WERI-Rb-1 (cell line): ENCODE measurements around the gene GPC2.
"Not testable (repeated sequence)": the region's sequence is repeated elsewhere in the genome, so short reads cannot be mapped to it uniquely, and the experiment has no call there.

Source experiments
- DNase-seq: peaks from one replicate; pipeline ENCODE4 v3.0.0-alpha.2; 2020
- H3K27ac ChIP-seq: fragments of 250-450 bp; sonication (Bioruptor Pico); 2 replicates; pipeline ENCODE4 v1.5.1; 2020; ENCODE audit warnings: mild to moderate bottlenecking, moderate library complexity
- H3K27me3 ChIP-seq: fragments of 250-450 bp; sonication (Bioruptor Pico); 2 replicates; pipeline ENCODE4 v1.5.1; 2021; ENCODE audit warnings: mild to moderate bottlenecking, low read depth, moderate library complexity; ENCODE audit not compliant: insufficient read depth, severe bottlenecking
- H3K36me3 ChIP-seq: fragments of 250-450 bp; sonication (Bioruptor Pico); 2 replicates; pipeline ENCODE4 v1.5.1; 2020; ENCODE audit warnings: mild to moderate bottlenecking, moderate library complexity
- H3K4me3 ChIP-seq: 2 replicates; pipeline ENCODE4 v1.5.1; 2011; ENCODE audit warnings: low read depth, mild to moderate bottlenecking, control low read depth, low read length
- H3K9me3 ChIP-seq: fragments of 250-450 bp; sonication (Bioruptor Pico); 2 replicates; pipeline ENCODE4 v1.5.1; 2021; ENCODE audit warnings: mild to moderate bottlenecking, moderate library complexity; ENCODE audit not compliant: severe bottlenecking
- CTCF ChIP-seq: IDR thresholded peaks from 2 replicates; pipeline ENCODE4 v1.5.1; 2011; ENCODE audit warnings: low read depth, mild to moderate bottlenecking, control low read depth, inconsistent platforms, low read length

Gene GPC2

DNA sequence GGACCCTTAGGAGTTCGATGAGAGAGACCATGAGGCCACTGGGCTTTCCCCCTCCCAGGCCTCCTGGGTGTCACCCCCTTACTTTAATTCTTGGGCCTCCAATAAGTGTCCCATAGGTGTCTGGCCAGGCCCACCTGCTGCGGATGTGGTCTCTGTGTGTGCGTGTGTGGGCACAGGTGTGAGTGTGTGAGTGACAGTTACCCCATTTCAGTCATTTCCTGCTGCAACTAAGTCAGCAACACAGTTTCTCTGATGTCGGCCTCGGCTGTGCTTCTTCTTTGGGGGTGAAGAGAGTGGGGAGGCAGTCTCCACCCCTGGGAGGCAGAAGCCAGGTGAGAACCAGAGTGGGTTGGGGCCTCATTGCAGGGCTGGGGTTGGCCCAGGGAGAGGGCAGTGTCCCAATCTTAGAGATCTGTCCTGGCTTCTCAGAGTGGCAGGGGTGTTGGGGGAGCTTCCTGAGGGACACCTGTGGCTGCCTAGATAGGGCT is 44.1 kb upstream of the GPC2 start:
- no peak overlapping the region for H3K27ac ChIP-seq
- DNase-seq, result no peak
- H3K9me3 ChIP-seq, result no peaks in the 10 kb centered on the region
- no peaks in the 10 kb centered on the region for H3K27me3 ChIP-seq
- H3K36me3 ChIP-seq, result no peaks in the 10 kb centered on the region; the same call in 1 of the 2 replicates
- no peak for TF ChIP-seq CTCF
- H3K4me3 ChIP-seq, result no peak overlapping the region

DNA sequence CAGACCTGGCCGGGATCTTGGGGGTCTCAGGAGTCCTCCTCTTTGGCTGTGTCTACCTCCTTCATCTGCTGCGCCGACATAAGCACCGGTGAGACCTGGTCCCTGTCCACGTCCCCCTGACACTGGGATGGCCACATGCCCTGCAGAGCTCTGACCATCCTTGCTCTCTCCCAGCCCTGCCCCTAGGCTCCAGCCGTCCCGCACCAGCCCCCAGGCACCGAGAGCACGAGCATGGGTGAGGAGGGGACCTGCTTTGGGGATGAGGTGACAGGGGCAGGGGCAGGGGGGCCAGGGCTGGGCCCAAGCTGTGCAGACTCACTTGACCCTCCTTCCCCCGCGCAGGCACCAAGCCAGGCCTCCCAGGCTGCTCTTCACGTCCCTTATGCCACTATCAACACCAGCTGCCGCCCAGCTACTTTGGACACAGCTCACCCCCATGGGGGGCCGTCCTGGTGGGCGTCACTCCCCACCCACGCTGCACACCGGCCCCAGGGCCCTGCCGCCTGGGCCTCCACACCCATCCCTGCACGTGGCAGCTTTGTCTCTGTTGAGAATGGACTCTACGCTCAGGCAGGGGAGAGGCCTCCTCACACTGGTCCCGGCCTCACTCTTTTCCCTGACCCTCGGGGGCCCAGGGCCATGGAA is 43.5 kb upstream of the GPC2 start:
- no peak for DNase-seq
- H3K9me3 ChIP-seq, result no peaks in the 10 kb centered on the region
- H3K27ac ChIP-seq, result no peak overlapping the region
- no peak for TF ChIP-seq CTCF
- no peaks in the 10 kb centered on the region; the same call in 1 of the 2 replicates for H3K36me3 ChIP-seq
- no peak overlapping the region for H3K4me3 ChIP-seq
- H3K27me3 ChIP-seq, result no peaks in the 10 kb centered on the region

DNA sequence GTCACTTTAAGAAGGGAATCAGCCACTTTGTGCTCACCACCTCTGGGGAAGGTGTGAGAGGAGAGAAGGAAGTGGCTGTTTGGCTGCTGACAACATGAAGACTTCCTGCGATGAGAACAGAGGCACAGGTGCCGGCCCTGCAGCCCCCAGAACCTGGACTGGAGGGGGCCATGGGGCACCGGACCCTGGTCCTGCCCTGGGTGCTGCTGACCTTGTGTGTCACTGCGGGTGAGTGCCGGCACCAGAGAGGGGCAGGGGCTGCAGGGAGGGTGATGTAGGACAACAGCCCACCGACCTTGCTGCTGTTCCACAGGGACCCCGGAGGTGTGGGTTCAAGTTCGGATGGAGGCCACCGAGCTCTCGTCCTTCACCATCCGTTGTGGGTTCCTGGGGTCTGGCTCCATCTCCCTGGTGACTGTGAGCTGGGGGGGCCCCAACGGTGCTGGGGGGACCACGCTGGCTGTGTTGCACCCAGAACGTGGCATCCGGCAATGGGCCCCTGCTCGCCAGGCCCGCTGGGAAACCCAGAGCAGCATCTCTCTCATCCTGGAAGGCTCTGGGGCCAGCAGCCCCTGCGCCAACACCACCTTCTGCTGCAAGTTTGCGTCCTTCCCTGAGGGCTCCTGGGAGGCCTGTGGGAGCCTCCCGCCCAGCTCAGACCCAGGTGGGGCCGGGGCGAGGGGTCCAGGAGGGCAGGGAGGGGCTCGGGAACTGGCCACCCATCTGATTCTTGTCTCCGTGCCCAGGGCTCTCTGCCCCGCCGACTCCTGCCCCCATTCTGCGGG is 42.8 kb upstream of the GPC2 start, which contains the start of gene PVRIG:
TSS of gene PVRIG (plus strand) at position 149 of the 785 bp plus-strand sequence. CDS start at position 171, 22 bp downstream.
- H3K27ac ChIP-seq, result not testable (repeated sequence)

GRCh38 chr7:100219271-100219737 is 42.1 kb upstream of the GPC2 start:
- Histone ChIP-seq H3K27ac (no peak overlapping the region), H3K9me3 (no peaks in the 10 kb centered on the region), H3K4me3 (no peak overlapping the region), H3K36me3 (no peaks in the 10 kb centered on the region; the same call in 1 of the 2 replicates), H3K27me3 (no peaks in the 10 kb centered on the region)
- no peak for TF ChIP-seq CTCF
- DNase-seq, result no peak

More for the DNA sequence above, 42.8 kb upstream of the GPC2 start, which contains the start of gene PVRIG:
- not testable (repeated sequence) for H3K36me3 ChIP-seq, H3K9me3 ChIP-seq, H3K27me3 ChIP-seq, DNase-seq, H3K4me3 ChIP-seq

DNA sequence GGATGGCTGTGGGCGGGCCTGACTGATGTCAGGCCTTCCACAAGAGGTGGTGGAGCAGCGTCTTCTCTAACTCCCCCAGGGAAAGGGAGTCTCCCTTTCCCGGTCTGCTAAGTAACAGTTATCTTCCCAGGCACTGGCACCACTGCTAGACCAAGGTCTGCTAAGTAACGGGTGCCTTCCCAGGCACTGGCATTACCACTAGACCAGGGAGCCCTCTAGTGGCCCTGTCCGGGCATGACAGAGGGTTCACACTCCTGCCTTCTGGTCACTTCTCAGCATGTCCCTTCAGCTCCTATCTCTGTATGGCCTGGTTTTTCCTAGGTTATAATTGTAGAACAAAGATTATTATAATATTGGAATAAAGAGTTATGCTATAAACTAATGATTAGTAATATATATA is 40.8 kb upstream of the GPC2 start:
- H3K9me3 ChIP-seq, H3K27ac ChIP-seq, H3K27me3 ChIP-seq, H3K36me3 ChIP-seq, H3K4me3 ChIP-seq: not testable (repeated sequence)
- DNase-seq, result peak; percentile 92
- peak; percentile 38 for TF ChIP-seq CTCF

DNA sequence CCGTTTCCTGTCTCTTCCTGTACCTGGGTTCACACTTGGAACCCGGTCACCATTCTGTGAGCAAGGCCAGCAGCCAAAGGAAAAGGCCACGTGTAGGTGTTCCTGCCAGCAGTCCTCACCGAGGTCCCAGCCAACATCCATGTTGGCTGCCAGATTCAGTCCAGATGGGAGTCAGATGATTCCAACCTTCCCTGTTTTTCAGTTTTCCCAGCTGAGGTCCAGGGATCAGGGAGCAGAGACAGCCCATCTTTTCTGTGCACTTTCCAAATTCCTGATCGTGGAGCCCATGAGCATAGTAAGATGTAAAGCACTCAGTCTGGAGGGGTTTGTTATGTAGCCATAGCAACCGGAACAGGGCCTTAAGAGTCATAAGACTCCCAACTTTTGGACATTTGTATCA is 38.7 kb upstream of the GPC2 start:
- Histone ChIP-seq H3K36me3 (no peaks in the 10 kb centered on the region), H3K4me3 (no peak overlapping the region), H3K27me3 (no peaks in the 10 kb centered on the region), H3K27ac (no peak overlapping the region), H3K9me3 (no peaks in the 10 kb centered on the region)
- DNase-seq, result no peak
- no peak for TF ChIP-seq CTCF

GRCh38 chr7:100214356-100214755 is 37.2 kb upstream of the GPC2 start:
- not testable (repeated sequence) for H3K27ac ChIP-seq, H3K9me3 ChIP-seq, H3K27me3 ChIP-seq, H3K36me3 ChIP-seq, H3K4me3 ChIP-seq, DNase-seq
